ENCODE data around the gene COL24A1.

GRCh38 chr1:85815906-85816305 lies 340.7 kb downstream of the COL24A1 start:
- no peak for TF ChIP-seq CTCF (IDR thresholded peaks at IDR 0.05 in 8 of 11, conservative IDR thresholded peaks at IDR 0.05 in 3 of 11)
- TF ChIP-seq POLR2A (IDR thresholded peaks at IDR 0.05), result no peak
